Measurements from ENCODE around the gene NUDT9.
"Not testable (repeated sequence)": the region's sequence is repeated elsewhere in the genome, so short reads cannot be mapped to it uniquely, and the experiment has no call there.

Gene NUDT9, protein sequence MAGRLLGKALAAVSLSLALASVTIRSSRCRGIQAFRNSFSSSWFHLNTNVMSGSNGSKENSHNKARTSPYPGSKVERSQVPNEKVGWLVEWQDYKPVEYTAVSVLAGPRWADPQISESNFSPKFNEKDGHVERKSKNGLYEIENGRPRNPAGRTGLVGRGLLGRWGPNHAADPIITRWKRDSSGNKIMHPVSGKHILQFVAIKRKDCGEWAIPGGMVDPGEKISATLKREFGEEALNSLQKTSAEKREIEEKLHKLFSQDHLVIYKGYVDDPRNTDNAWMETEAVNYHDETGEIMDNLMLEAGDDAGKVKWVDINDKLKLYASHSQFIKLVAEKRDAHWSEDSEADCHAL

DNA sequence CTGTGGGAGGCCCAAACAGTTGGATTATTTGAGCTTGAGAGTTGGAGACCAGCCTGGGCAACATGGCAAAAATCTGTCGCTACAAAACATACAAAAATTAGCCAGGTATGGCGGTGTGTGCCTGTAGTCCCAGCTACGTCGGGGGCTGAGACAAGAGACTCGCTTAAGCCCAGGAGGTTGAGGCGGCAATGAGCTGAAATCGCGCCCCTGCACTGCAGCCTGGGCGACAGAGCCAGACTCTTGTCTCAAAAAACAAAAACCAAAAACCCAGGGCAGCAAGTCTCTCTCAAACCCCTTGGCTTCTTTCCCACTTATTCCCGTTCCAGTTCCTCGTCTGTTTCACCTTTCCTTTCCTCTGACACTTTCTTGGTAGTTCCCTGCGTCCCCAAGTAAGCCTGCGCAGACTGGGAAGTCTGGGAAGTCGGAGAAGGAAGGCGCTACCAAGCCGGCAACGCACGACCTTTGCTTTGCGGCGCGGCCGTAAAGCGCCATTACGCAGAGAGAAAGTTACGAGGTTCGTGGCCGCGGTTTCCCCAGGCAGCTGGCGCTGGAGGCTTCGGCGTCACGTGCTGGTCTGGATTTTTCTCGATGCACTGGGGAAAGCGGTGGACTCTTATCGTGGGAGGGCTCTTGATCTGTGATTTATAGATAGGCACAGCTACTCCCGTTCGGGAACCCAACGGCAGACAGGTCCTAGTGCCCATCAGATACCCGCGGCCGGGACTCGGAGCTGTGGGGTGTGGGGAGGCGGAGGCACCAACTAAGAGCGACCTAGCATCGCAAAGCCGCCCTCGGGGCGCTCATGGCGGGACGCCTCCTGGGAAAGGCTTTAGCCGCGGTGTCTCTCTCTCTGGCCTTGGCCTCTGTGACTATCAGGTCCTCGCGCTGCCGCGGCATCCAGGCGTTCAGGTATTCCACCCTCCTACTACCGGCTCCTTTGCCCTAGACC, at the start of gene NUDT9:
TSS of gene NUDT9 (plus strand) at position 470 of the 949 bp plus-strand sequence. CDS start at position 803, 333 bp downstream.
- in situ Hi-C loops (cut with MboI; ENCODE audit: low pct_unique_long_range_greater_than_20kb, low sequenced_read_pairs) = no loop called here

GRCh38 chr4:87375719-87376291, 46.6 kb upstream of the NUDT9 start:
- peak; percentile 60 for DNase-seq
- in situ Hi-C loops (cut with MboI; ENCODE audit: low pct_unique_long_range_greater_than_20kb, low sequenced_read_pairs) = no loop called here

More for the DNA sequence above, at the start of gene NUDT9:
- DNase-seq = peak; percentile 97

- in situ Hi-C loops (cut with MboI; ENCODE audit: low pct_unique_long_range_greater_than_20kb, low sequenced_read_pairs) = no loop called here
Observed at GRCh38 chr4:87377816-87378215, 44.6 kb upstream of the NUDT9 start.

GRCh38 chr4:87382116-87382515, 40.3 kb upstream of the NUDT9 start:
- in situ Hi-C loops (cut with MboI; ENCODE audit: low pct_unique_long_range_greater_than_20kb, low sequenced_read_pairs) = no loop called here
- DNase-seq = no peak

More at GRCh38 chr4:87377816-87378215, 44.6 kb upstream of the NUDT9 start:
- no peak for DNase-seq

- DNase-seq = no peak
- in situ Hi-C loops (cut with MboI; ENCODE audit: low pct_unique_long_range_greater_than_20kb, low sequenced_read_pairs) = no loop called here
Observed at GRCh38 chr4:87382931-87383330, 39.4 kb upstream of the NUDT9 start.

DNA sequence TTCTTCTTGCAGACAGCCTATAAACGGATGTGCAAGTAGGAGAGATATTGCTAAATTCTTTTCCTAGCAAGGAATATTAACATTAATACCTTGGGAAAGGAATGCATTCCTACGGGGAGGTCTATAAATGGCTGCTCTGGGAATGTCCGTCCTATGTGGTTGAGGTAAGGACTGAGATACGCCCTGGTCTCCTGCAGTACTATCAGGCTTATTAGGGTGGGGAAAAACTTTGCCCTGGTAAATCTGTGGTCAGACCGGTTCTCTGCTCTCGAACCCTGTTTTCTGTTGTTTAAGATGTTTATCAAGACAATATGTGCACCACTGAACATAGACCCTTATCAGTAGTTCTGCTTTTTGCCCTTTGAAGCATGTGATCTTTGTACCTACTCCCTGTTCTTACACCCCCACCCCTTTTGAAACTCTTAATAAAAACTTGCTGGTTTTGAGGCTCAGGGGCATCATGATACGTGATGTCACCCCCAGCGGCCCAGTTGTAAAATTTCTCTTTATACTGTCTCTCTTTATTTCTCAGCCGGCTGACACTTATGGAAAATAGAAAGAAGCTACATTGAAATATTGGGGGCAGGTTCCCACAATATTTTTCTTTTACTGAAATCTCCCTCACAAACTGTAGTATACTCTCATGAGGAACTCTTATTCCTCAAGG, 37.8 kb upstream of the NUDT9 start:
- in situ Hi-C loops (cut with MboI; ENCODE audit: low pct_unique_long_range_greater_than_20kb, low sequenced_read_pairs); DNase-seq: not testable (repeated sequence)

- no peak for DNase-seq
- in situ Hi-C loops (cut with MboI; ENCODE audit: low pct_unique_long_range_greater_than_20kb, low sequenced_read_pairs) = no loop called here
Observed at GRCh38 chr4:87387237-87387636, 35.1 kb upstream of the NUDT9 start.

DNA sequence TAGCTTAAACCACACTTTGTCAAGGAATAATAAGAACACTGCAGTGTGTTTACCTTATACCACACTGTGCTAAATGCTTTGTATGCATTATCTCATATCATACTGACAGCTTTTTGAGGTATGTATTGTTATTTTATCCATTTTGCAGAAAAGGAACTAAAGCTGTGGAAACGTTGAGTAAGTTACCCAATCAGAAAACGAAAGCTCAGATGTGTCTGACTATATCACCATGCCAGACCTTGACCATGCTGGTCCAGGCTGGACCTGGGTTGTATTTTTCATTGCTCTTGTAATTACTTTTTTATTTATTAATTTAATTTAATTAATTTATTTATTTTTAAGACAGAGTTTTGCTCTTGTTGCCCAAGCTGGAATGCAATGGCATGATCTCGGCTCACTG, 33.5 kb upstream of the NUDT9 start:
- in situ Hi-C loops (cut with MboI; ENCODE audit: low pct_unique_long_range_greater_than_20kb, low sequenced_read_pairs) = no loop called here
- DNase-seq = peak; percentile 25

DNA sequence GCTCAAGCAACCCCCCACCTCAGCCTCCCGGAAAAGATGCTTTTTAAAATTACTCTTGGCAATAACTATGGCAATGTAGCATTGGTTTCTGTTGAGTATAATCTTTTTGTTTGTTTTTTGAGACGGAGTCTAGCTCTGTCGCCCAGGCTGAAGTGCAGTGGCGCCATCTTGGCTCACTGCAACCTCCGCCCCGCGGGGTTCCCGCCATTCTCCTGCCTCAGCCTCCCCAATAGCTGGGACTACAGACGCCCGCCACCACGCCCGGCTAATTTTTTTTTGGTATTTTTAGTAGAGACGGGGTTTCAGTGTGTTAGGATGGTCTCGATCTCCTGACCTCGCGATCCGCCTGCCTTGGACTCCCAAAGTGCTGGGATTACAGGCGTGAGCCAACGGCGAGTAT, 32.3 kb upstream of the NUDT9 start:
- peak; percentile 47 for DNase-seq
- in situ Hi-C loops (cut with MboI; ENCODE audit: low pct_unique_long_range_greater_than_20kb, low sequenced_read_pairs) = not testable (repeated sequence)

DNA sequence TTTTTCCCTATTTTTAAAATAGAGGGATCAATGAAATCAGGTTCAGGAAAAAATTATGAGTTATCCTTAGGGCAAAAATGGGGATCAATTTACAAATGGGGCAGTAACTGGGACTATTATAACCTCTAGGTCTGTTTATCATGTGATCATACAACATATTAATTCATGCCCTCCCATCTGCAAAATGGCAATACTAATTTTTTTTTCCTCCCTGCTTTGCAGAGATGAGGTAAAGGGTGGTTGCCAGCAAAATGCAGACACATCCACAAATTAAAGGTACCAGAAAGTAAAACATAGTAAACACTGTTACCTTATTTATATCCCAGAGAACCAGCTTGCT, 31.9 kb upstream of the NUDT9 start:
- DNase-seq = no peak
- in situ Hi-C loops (cut with MboI; ENCODE audit: low pct_unique_long_range_greater_than_20kb, low sequenced_read_pairs) = no loop called here

DNA sequence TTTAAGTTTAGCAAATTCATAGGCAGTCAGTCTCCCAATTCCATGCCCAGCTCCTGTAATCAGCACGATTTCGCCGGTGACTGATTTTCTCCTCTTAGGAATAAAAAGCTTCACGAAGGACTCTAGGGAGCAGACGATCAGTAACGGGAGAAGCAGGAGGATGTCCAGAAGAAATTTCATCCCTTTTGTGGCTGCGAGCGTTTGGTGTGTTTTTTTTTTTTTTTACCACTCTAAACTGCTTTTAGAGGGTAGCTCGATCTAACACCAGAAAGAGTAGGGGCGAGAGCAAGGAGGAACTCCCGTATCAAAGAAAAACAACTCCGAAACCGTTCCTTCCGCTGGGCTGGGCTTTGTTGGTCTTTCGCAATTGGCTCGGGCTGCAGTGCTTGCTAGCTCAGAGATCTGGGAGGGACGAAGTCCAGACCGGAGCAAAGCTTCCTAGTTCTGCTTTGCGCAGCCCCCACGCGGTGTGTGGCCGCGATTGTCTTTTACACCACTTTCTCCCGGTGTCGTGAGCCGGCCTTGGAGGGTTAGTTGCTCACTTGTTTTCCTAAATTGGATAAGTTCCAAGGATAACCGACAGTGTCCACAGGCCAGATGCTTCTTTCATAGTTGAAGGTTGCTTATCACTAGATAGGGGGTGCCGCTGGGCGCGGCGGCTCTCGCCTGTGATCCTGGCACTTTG, 31.3 kb upstream of the NUDT9 start, which contains the start of gene HSD17B11:
TSS of gene HSD17B11 (minus strand) at position 298 of the 685 bp plus-strand sequence. CDS start at position 180, 118 bp downstream.
- in situ Hi-C loops (cut with MboI; ENCODE audit: low pct_unique_long_range_greater_than_20kb, low sequenced_read_pairs) = no loop called here
- peak; percentile 99 for DNase-seq

GRCh38 chr4:87391576-87392054, 30.8 kb upstream of the NUDT9 start:
- in situ Hi-C loops (cut with MboI; ENCODE audit: low pct_unique_long_range_greater_than_20kb, low sequenced_read_pairs) = no loop called here
- DNase-seq = no peak

- in situ Hi-C loops (cut with MboI; ENCODE audit: low pct_unique_long_range_greater_than_20kb, low sequenced_read_pairs) = no loop called here
- no peak for DNase-seq
Observed at GRCh38 chr4:87392183-87392582, 30.2 kb upstream of the NUDT9 start.

DNA sequence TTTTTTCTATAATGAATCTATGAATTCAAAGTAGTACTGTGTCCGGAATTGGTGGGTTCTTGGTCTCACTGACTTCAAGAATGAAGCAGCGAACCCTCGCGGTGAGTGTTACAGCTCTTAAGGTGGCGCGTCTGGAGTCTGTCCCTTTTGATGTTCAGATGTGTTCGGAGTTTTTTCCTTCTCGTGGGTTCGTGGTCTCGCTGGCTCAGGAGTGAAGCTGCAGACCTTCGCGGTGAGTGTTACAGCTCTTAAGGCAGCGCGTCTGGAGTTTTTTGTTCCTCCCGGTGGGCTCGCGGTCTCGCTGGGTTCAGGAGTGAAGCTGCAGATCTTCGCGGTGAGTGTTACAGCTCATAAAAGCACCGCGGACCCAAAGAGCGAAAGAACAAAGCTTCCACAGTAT, 27.3 kb upstream of the NUDT9 start:
- DNase-seq; in situ Hi-C loops (cut with MboI; ENCODE audit: low pct_unique_long_range_greater_than_20kb, low sequenced_read_pairs): not testable (repeated sequence)

DNA sequence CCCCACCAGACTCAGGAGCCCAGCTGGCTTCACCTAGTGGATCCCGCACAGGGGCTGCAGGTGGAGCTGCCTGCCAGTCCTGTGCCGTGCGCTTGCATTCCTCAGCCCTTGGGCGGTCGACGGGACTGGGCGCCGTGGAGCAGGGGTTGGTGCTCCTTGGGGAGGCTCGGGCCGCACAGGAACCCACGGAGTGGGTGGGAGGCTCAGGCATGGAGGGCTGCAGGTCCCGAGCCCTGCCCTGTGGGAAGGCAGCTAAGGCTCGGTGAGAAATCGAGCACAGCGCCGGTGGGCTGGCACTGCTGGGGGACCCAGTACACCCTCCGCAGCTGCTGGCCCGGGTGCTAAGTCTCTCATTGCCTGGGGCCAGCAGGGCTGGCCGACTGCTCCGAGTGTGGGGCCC, 26.5 kb upstream of the NUDT9 start:
- in situ Hi-C loops (cut with MboI; ENCODE audit: low pct_unique_long_range_greater_than_20kb, low sequenced_read_pairs); DNase-seq: not testable (repeated sequence)

GRCh38 chr4:87399148-87399547, 23.2 kb upstream of the NUDT9 start:
- in situ Hi-C loops (cut with MboI; ENCODE audit: low pct_unique_long_range_greater_than_20kb, low sequenced_read_pairs) = no loop called here
- no peak for DNase-seq

- no peak for DNase-seq
- in situ Hi-C loops (cut with MboI; ENCODE audit: low pct_unique_long_range_greater_than_20kb, low sequenced_read_pairs) = no loop called here
Observed at GRCh38 chr4:87399954-87400353, 22.4 kb upstream of the NUDT9 start.

- peak; percentile 29 for DNase-seq
- in situ Hi-C loops (cut with MboI; ENCODE audit: low pct_unique_long_range_greater_than_20kb, low sequenced_read_pairs) = not testable (repeated sequence)
Observed at GRCh38 chr4:87403732-87404131, 18.6 kb upstream of the NUDT9 start.
